RWPE1 (cell line): Measurements from ENCODE around the gene ADD3.

Experiments
- CTCF ChIA-PET: fragments of 350-600 bp; sonication (Branson Sonifier 250); formaldehyde crosslinking; extraction: SDS; loops from one replicate; lab custom pipeline; 2021; lab: Yijun Ruan, JAX
- POLR2A ChIA-PET: fragments of 400-600 bp; formaldehyde crosslinking; extraction: SDS; loops from one replicate; lab custom pipeline; 2020; ENCODE audit warnings: antibody characterized with exemption; ENCODE audit not compliant: low non-redundant PET; lab: Yijun Ruan, JAX
- DNase-seq: peaks from one replicate; pipeline ENCODE4 v3.0.0; 2012; ENCODE audit warnings: low spot score
- H3K27ac ChIP-seq: fragments of 450-650 bp; 2 replicates; pipeline ENCODE4 v1.5.1; 2017
- TF ChIP-seq, protein P1 (sequence below): fragments of 450-650 bp; conservative IDR thresholded peaks from 2 replicates; pipeline ENCODE4 v1.5.1; 2017; ENCODE audit warnings: low read depth, mild to moderate bottlenecking

The ADD3 gene

DNA sequence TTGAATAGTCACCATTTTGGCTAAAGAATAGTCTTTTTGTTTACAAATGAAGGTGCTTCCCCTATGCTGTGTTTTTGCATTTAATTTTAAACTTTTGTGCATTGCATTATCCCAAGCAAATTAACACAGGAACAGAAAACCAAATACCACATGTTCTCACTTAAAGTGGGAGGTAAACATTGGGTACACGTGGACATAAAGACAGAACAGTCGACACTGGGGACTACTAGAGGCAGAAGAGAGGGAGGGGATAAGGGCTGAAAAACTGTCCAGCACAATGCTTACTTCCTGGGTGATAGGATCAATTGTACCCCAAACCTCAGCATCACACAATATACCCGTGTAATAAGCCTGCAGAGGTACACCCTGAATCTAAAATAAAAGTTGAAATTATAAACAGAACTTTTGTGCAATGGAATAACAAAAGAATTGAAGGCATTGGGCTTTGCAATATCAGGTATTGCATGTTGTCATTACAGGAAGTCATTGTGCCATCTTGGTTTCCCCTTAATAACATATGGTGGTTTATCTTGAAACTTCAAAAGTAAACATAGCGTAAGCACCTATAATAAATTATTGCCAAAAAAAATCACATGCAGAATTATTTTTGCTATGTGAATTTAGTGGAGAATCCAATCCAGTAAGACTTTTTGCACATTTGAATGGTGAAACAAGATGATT is 16.1 kb downstream of the ADD3 start:
- no peak for DNase-seq
- TF ChIP-seq, protein P1, sequence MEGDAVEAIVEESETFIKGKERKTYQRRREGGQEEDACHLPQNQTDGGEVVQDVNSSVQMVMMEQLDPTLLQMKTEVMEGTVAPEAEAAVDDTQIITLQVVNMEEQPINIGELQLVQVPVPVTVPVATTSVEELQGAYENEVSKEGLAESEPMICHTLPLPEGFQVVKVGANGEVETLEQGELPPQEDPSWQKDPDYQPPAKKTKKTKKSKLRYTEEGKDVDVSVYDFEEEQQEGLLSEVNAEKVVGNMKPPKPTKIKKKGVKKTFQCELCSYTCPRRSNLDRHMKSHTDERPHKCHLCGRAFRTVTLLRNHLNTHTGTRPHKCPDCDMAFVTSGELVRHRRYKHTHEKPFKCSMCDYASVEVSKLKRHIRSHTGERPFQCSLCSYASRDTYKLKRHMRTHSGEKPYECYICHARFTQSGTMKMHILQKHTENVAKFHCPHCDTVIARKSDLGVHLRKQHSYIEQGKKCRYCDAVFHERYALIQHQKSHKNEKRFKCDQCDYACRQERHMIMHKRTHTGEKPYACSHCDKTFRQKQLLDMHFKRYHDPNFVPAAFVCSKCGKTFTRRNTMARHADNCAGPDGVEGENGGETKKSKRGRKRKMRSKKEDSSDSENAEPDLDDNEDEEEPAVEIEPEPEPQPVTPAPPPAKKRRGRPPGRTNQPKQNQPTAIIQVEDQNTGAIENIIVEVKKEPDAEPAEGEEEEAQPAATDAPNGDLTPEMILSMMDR, result no peak
- ChIA-PET POLR2A (no interaction called here), CTCF (interaction anchor here (0.6 kb wide), 1 partner anchor 1930 kb away, joined by 4 read pairs; no protein-coding TSS in a partner anchor)
- no peak overlapping the region for H3K27ac ChIP-seq

DNA sequence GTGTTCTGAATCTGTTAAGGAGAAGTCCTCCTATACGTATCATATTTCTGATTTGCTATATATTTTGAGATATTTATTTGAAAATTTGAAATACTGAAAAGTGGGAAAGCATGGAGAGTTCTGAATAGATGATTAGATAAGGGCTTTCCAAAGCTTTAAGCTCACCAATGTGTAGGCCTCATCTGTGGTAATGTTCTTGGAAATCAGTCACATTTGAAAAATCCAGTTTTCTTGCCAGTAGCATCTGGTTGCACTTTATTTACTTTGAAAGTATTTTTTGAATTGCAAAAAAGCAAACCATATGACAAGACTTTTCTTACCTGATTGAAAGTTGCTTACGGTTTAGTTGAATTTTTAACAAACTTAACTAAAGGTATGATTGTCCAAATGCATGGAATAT is 21.7 kb downstream of the ADD3 start:
- ChIA-PET POLR2A (no interaction called here), CTCF (no interaction called here)
- DNase-seq, result no peak

DNA sequence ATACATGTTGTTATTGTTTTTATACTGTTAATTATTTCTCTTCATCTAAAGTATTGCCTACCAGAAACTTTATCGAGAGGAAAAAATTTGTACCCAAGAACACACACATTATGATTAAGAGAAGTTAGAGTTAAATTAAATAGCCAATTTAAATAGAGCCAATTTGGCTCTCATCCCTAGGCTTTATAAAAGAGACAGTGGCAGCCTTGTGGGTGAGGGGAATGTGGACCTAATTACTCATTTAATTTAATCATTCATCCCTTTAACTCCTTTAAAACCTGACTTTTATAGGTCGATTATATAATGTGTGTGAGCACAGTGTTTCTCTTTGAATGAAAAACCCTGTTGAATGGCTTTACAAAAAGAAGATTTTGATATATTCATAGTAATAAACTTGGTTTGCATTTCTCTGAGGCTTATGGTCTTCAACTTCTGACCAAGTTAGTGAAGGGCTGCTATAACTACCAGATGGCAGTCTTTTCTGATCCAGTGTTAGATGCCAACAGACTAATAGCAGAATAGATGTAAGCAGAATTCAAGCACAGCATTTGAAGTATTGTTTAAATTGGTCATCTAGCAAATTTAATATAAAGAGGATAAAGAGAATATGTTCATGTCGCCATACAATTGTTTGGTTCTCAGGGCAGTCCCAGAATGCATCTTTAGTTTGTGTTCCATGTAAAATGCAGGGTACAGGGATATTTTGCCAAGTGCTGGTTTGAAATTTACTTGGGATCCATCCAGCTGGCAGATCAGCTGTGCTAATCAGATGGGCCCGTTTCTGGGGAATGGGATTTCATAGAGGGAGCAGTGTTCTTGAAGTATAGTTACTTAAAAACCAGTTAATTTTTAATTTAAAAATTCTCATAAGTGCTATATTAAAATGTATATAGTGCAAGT is 25.3 kb downstream of the ADD3 start:
- H3K27ac ChIP-seq, result no peak overlapping the region
- TF ChIP-seq, protein P1, result no peak
- no peak for DNase-seq
- ChIA-PET CTCF (interaction anchor here (0.6 to 2.1 kb wide), 2 partner anchors 105 to 149 kb away, joined by 3 to 6 read pairs; no protein-coding TSS in a partner anchor), POLR2A (no interaction called here)

More for the DNA sequence above, 21.7 kb downstream of the ADD3 start:
- TF ChIP-seq, protein P1, result no peak
- H3K27ac ChIP-seq, result no peak overlapping the region

DNA sequence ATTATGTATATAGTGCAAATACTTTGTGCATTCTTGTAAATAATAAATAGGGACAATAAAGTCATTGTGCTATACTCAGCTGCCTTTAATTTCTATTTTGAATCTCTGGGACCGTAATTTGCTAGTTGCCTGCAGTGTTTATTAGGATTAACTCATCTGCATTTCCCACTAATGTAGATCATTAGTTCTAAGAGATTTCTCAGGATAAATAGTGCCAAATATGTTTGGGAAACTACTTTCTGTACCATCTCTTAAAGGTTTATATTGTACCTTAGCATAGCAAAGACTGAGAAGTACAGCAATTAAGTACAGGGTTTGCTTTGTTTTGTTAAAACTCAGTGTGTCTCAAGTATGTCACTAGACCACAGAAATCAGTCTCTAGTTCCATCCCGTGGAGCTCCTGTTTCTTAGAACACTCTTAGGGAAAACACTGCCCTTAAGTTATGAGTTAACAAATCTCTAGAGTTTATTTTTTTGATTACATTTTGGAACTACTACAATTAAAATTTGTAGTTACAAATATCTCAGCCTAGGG is 26.0 kb downstream of the ADD3 start:
- TF ChIP-seq, protein P1, result no peak
- ChIA-PET POLR2A (no interaction called here), CTCF (interaction anchor here (0.6 to 2.1 kb wide), 2 partner anchors 106 to 149 kb away, joined by 3 to 6 read pairs; no protein-coding TSS in a partner anchor)

DNA sequence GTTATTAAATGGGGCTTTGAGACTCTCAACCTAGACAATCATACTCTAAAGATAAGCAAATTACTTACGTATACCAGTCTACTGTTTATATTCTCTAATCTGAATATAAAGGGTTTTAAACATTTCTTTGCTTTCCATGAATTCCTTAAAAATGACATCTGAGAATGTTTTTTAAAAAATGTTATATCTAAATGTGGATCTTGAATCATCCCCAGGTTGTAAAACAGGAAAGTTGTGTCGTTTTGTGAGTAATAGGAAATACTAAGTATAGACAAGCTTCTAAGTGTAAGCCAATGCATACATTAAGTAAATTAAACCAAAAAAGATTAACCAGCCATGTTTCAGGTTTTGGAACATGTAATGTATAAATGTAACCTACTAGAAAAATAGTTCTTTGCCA is 26.8 kb downstream of the ADD3 start:
- CTCF ChIA-PET, result interaction anchor here (2.1 kb wide), 1 partner anchor 150 kb away, joined by 6 read pairs; no protein-coding TSS in a partner anchor
- TF ChIP-seq, protein P1, result no peak
- DNase-seq, result no peak
- POLR2A ChIA-PET, result no interaction called here
- H3K27ac ChIP-seq, result no peak overlapping the region

More for the DNA sequence above, 26.0 kb downstream of the ADD3 start:
- H3K27ac ChIP-seq, result no peak overlapping the region
- DNase-seq, result no peak
